WTC11 (cell line): ENCODE measurements around the gene ABHD12B. TPM values are rescaled to one million over a fixed set of nuclear protein-coding genes. Genes with fewer than 3 reads are reported as not detected.

Source experiments
- ATAC-seq: fragments of 200-7000 bp; cut with Tn5 transposase; 2 replicates; pipeline ENCODE4 v1.10.0; 2021; ENCODE audit warnings: mild to moderate bottlenecking, moderate library complexity
- CTCF ChIA-PET: fragments of 300-600 bp; sonication (Branson Sonifier 250); formaldehyde crosslinking; loops from one replicate; lab custom pipeline; 2021; ENCODE audit warnings: antibody characterized with exemption; lab: Charles Lee
- POLR2A ChIA-PET: fragments of 350-600 bp; sonication (Branson Sonifier 250); formaldehyde crosslinking; loops from one replicate; lab custom pipeline; 2021; ENCODE audit warnings: antibody characterized with exemption; lab: Charles Lee
- DNase-seq: peaks from one replicate; pipeline ENCODE4 v3.0.0; 2021; ENCODE audit warnings: low spot score
- H3K27ac Mint-ChIP-seq: 2 replicates; pipeline ENCODE4 v1.8.0; 2021; ENCODE audit warnings: mixed read lengths
- H3K27me3 Mint-ChIP-seq: 2 replicates; pipeline ENCODE4 v1.8.0; 2021; ENCODE audit warnings: low read depth, mild to moderate bottlenecking, moderate library complexity, mixed read lengths
- H3K36me3 Mint-ChIP-seq: 2 replicates; pipeline ENCODE4 v1.8.0; 2021; ENCODE audit warnings: mixed read lengths
- H3K4me1 Mint-ChIP-seq: 2 replicates; pipeline ENCODE4 v1.8.0; 2022; ENCODE audit warnings: mixed read lengths
- H3K4me3 Mint-ChIP-seq: 2 replicates; pipeline ENCODE4 v1.8.0; 2021; ENCODE audit warnings: mild to moderate bottlenecking, moderate library complexity, mixed read lengths
- H3K9me3 Mint-ChIP-seq: 2 replicates; pipeline ENCODE4 v1.8.0; 2021; ENCODE audit warnings: mixed read lengths
- ETV6 ChIP-seq: sonication (generic); formaldehyde crosslinking; IDR thresholded peaks from 2 replicates; pipeline ENCODE4 v1.8.1; 2022; ENCODE audit warnings: mild to moderate bottlenecking, missing genetic modification reagents
- FOXP1 ChIP-seq: sonication (generic); formaldehyde crosslinking; IDR thresholded peaks from 2 replicates; pipeline ENCODE4 v1.8.0; 2022; ENCODE audit warnings: missing genetic modification reagents, mild to moderate bottlenecking, moderate library complexity, borderline replicate concordance
- KAT7 ChIP-seq: sonication (generic); formaldehyde crosslinking; IDR thresholded peaks from 2 replicates; pipeline ENCODE4 v1.8.1; 2023; ENCODE audit warnings: missing genetic modification reagents, mild to moderate bottlenecking, borderline replicate concordance
- NFE2L1 ChIP-seq: sonication (generic); formaldehyde crosslinking; IDR thresholded peaks from 2 replicates; pipeline ENCODE4 v1.8.1; 2023; ENCODE audit warnings: missing genetic modification reagents
- SMAD3 ChIP-seq: sonication (generic); formaldehyde crosslinking; IDR thresholded peaks from 2 replicates; pipeline ENCODE4 v1.8.0; 2022; ENCODE audit warnings: missing genetic modification reagents, mild to moderate bottlenecking, borderline replicate concordance
- SP1 ChIP-seq: sonication (generic); formaldehyde crosslinking; conservative IDR thresholded peaks from 2 replicates; pipeline ENCODE4 v1.8.1; 2022; ENCODE audit warnings: missing genetic modification reagents
- TEAD1 ChIP-seq: sonication (generic); formaldehyde crosslinking; IDR thresholded peaks from 2 replicates; pipeline ENCODE4 v1.8.0; 2022; ENCODE audit warnings: mild to moderate bottlenecking, missing genetic modification reagents
- ZBTB21 ChIP-seq: sonication (generic); formaldehyde crosslinking; IDR thresholded peaks from 2 replicates; pipeline ENCODE4 v1.8.1; 2023; ENCODE audit warnings: mild to moderate bottlenecking, missing genetic modification reagents, borderline replicate concordance
- ZNF423 ChIP-seq: fragments of 250-450 bp; sonication (Bioruptor Pico); IDR thresholded peaks from 2 replicates; pipeline ENCODE4 v2.1.2; 2022; ENCODE audit warnings: mild to moderate bottlenecking, moderate library complexity
- total RNA-seq: library from RNA; stranded (reverse); gene quantifications from 3 replicates; pipeline ENCODE4 v1.2.3, GENCODE V29; 2021
- TF ChIP-seq, protein P1 (sequence below): sonication (generic); formaldehyde crosslinking; IDR thresholded peaks from 2 replicates; pipeline ENCODE4 v1.8.1; 2022; ENCODE audit warnings: mild to moderate bottlenecking, moderate library complexity, missing genetic modification reagents
- TF ChIP-seq, protein P2 (sequence below): sonication (generic); formaldehyde crosslinking; IDR thresholded peaks from 2 replicates; pipeline ENCODE4 v1.8.1; 2023; ENCODE audit warnings: mild to moderate bottlenecking, moderate library complexity, missing genetic modification reagents
- TF ChIP-seq, protein P3 (sequence below): sonication (generic); formaldehyde crosslinking; IDR thresholded peaks from 2 replicates; pipeline ENCODE4 v1.8.0; 2022; ENCODE audit warnings: mild to moderate bottlenecking, missing genetic modification reagents
- TF ChIP-seq, protein P4 (sequence below): fragments of 250-450 bp; sonication (Bioruptor Pico); IDR thresholded peaks from 2 replicates; pipeline ENCODE4 v1.8.0; 2021; ENCODE audit warnings: mild to moderate bottlenecking
- TF ChIP-seq, protein P5 (sequence below): sonication (generic); formaldehyde crosslinking; IDR thresholded peaks from 2 replicates; pipeline ENCODE4 v1.8.0; 2023; ENCODE audit warnings: missing genetic modification reagents, mild to moderate bottlenecking, borderline replicate concordance
- TF ChIP-seq, protein P6 (sequence below): fragments of 250-450 bp; sonication (Bioruptor Pico); IDR thresholded peaks from 2 replicates; pipeline ENCODE4 v1.9.0; 2021; ENCODE audit warnings: moderate library complexity, mild to moderate bottlenecking, inconsistent platforms, borderline replicate concordance

Gene ABHD12B
- total RNA-seq, 1 experiment from 2014 or later, result 156 TPM

DNA sequence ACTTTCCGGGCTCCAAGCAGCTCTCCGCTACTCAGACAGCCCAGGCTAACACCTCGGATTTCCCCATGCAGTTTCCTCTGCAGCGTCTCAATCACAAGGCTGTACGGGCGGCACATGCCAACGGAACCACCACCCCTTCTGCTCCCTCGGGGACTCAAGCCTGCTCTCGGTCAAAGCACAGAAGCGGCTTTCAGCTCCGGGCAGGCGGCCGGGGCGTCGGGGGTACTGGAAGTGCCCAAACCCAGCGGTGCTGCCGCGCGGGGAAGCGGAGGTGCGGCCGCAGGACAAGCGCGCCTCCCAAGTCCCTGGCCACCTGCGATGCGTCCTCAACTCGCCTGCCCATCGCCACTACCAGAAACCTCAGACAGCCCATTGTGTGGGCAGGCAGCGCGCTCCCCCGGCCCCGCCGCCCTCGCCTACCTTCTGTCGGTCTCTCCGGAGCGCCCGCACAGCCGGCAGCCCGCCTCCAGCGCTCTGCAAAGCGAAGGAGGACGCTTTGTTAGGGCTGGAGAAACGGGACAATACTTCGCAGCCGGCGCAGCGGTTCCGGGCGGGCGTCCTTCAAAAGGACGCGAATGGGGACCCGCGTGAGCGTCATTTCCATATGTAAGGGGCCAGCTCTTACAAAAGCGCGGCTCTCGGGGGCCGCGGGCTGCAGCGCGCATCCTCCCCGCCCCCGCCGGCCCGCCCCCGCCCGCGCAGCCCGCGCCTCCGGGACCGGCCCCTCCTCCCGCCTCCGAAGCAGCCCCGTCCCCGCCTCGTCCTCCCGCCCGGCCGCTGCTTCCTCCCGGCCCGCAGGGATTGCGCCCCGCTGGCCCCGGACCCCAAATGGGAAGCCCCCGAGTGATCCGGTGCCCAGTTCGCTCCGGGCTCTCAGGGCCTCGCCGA, 41.6 kb upstream of the ABHD12B start:
- H3K27ac Mint-ChIP-seq, result peak overlapping the region; percentile 8; the same call in 1 of the 2 replicates
- TF ChIP-seq NFE2L1 (no peak; the same call in 1 of the 2 replicates), FOXP1 (CRISPR knock-in tag) (peak; percentile 61), SP1 (CRISPR knock-in tag) (peak; percentile 12; the same call in 1 of the 2 replicates), ETV6 (CRISPR knock-in tag) (peak; percentile 52; the same call in 1 of the 2 replicates), ZBTB21 (peak; percentile 51; the same call in 1 of the 2 replicates), ZNF423 (0 out of 2 replicates have a peak, but pooled peaks have one; percentile 4), SMAD3 (CRISPR knock-in tag) (0 out of 2 replicates have a peak, but pooled peaks have one; percentile 17), KAT7 (CRISPR knock-in tag) (0 out of 2 replicates have a peak, but pooled peaks have one; percentile 16), TEAD1 (CRISPR knock-in tag) (peak; percentile 56; the same call in 1 of the 2 replicates)
- TF ChIP-seq, protein P1, sequence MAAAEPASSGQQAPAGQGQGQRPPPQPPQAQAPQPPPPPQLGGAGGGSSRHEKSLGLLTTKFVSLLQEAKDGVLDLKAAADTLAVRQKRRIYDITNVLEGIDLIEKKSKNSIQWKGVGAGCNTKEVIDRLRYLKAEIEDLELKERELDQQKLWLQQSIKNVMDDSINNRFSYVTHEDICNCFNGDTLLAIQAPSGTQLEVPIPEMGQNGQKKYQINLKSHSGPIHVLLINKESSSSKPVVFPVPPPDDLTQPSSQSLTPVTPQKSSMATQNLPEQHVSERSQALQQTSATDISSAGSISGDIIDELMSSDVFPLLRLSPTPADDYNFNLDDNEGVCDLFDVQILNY (CRISPR knock-in tag), result 0 out of 2 replicates have a peak, but pooled peaks have one; percentile 48
- TF ChIP-seq, protein P2, sequence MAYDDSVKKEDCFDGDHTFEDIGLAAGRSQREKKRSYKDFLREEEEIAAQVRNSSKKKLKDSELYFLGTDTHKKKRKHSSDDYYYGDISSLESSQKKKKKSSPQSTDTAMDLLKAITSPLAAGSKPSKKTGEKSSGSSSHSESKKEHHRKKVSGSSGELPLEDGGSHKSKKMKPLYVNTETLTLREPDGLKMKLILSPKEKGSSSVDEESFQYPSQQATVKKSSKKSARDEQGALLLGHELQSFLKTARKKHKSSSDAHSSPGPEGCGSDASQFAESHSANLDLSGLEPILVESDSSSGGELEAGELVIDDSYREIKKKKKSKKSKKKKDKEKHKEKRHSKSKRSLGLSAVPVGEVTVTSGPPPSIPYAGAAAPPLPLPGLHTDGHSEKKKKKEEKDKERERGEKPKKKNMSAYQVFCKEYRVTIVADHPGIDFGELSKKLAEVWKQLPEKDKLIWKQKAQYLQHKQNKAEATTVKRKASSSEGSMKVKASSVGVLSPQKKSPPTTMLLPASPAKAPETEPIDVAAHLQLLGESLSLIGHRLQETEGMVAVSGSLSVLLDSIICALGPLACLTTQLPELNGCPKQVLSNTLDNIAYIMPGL (CRISPR knock-in tag), result peak; percentile 72; the same call in 1 of the 2 replicates
- TF ChIP-seq, protein P3, sequence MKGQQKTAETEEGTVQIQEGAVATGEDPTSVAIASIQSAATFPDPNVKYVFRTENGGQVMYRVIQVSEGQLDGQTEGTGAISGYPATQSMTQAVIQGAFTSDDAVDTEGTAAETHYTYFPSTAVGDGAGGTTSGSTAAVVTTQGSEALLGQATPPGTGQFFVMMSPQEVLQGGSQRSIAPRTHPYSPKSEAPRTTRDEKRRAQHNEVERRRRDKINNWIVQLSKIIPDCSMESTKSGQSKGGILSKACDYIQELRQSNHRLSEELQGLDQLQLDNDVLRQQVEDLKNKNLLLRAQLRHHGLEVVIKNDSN (CRISPR knock-in tag), result no peak
- TF ChIP-seq, protein P4, sequence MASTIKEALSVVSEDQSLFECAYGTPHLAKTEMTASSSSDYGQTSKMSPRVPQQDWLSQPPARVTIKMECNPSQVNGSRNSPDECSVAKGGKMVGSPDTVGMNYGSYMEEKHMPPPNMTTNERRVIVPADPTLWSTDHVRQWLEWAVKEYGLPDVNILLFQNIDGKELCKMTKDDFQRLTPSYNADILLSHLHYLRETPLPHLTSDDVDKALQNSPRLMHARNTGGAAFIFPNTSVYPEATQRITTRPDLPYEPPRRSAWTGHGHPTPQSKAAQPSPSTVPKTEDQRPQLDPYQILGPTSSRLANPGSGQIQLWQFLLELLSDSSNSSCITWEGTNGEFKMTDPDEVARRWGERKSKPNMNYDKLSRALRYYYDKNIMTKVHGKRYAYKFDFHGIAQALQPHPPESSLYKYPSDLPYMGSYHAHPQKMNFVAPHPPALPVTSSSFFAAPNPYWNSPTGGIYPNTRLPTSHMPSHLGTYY (CRISPR knock-in tag), result no peak
- TF ChIP-seq, protein P5, sequence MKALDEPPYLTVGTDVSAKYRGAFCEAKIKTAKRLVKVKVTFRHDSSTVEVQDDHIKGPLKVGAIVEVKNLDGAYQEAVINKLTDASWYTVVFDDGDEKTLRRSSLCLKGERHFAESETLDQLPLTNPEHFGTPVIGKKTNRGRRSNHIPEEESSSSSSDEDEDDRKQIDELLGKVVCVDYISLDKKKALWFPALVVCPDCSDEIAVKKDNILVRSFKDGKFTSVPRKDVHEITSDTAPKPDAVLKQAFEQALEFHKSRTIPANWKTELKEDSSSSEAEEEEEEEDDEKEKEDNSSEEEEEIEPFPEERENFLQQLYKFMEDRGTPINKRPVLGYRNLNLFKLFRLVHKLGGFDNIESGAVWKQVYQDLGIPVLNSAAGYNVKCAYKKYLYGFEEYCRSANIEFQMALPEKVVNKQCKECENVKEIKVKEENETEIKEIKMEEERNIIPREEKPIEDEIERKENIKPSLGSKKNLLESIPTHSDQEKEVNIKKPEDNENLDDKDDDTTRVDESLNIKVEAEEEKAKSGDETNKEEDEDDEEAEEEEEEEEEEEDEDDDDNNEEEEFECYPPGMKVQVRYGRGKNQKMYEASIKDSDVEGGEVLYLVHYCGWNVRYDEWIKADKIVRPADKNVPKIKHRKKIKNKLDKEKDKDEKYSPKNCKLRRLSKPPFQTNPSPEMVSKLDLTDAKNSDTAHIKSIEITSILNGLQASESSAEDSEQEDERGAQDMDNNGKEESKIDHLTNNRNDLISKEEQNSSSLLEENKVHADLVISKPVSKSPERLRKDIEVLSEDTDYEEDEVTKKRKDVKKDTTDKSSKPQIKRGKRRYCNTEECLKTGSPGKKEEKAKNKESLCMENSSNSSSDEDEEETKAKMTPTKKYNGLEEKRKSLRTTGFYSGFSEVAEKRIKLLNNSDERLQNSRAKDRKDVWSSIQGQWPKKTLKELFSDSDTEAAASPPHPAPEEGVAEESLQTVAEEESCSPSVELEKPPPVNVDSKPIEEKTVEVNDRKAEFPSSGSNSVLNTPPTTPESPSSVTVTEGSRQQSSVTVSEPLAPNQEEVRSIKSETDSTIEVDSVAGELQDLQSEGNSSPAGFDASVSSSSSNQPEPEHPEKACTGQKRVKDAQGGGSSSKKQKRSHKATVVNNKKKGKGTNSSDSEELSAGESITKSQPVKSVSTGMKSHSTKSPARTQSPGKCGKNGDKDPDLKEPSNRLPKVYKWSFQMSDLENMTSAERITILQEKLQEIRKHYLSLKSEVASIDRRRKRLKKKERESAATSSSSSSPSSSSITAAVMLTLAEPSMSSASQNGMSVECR (CRISPR knock-in tag), result peak; percentile 67; the same call in 1 of the 2 replicates
- TF ChIP-seq, protein P6, sequence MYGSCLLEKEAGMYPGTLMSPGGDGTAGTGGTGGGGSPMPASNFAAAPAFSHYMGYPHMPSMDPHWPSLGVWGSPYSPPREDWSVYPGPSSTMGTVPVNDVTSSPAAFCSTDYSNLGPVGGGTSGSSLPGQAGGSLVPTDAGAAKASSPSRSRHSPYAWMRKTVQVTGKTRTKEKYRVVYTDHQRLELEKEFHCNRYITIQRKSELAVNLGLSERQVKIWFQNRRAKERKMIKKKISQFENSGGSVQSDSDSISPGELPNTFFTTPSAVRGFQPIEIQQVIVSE (CRISPR knock-in tag), result no peak
- peak overlapping the region; percentile 80 for H3K4me3 Mint-ChIP-seq
- ATAC-seq (peak; percentile 43), DNase-seq (peak; percentile 73)
- POLR2A ChIA-PET, result interaction anchor here (0.6 to 1.9 kb wide), 5 partner anchors 29 to 114 kb away, joined by 3 to 7 read pairs (median 3); partner anchors contain the start of gene PYGL
- H3K27me3 Mint-ChIP-seq, result peaks cover 89% of the 10 kb centered on the region
- H3K4me1 Mint-ChIP-seq, result peaks cover 34% of the 10 kb centered on the region
- CTCF ChIA-PET, result interaction anchor here (1.1 to 5.3 kb wide), 7 partner anchors 19 to 265 kb away, joined by 3 to 51 read pairs (median 4); partner anchors contain the start of gene TRIM9
- H3K9me3 Mint-ChIP-seq, result no peaks in the 10 kb centered on the region
- peaks cover 3% of the 10 kb centered on the region; the same call in 1 of the 2 replicates for H3K36me3 Mint-ChIP-seq
